Neural progenitor cell (in vitro differentiated cells): Measurements from ENCODE around the gene NEK10. TPM values are rescaled to one million over a fixed set of nuclear protein-coding genes. Genes with fewer than 3 reads are reported as not detected.

Source experiments
- DNase-seq: peaks from one replicate; pipeline ENCODE4 v3.0.0-alpha.2; 2016; ENCODE audit warnings: low spot score
- H2AFZ ChIP-seq: fragments of 200-600 bp; sonication (generic); replicated peaks from 2 replicates; pipeline ENCODE4 v1.6.1; 2016; ENCODE audit warnings: antibody characterized with exemption
- H3F3A ChIP-seq: fragments of 200-600 bp; sonication (generic); 2 replicates; pipeline ENCODE4 v1.6.1; 2016; ENCODE audit warnings: antibody characterized with exemption, low read depth
- H3K27ac ChIP-seq: fragments of 200-600 bp; sonication (generic); 2 replicates; pipeline ENCODE4 v1.5.1; 2016; ENCODE audit warnings: mild to moderate bottlenecking
- H3K27me3 ChIP-seq: fragments of 200-600 bp; sonication (generic); 2 replicates; pipeline ENCODE4 v1.6.1; 2016; ENCODE audit warnings: mild to moderate bottlenecking, moderate library complexity
- H3K36me3 ChIP-seq: fragments of 200-600 bp; sonication (generic); 2 replicates; pipeline ENCODE4 v1.5.1; 2016
- H3K4me1 ChIP-seq: fragments of 200-600 bp; sonication (generic); 2 replicates; pipeline ENCODE4 v1.6.1; 2016; ENCODE audit warnings: mixed run types
- H3K4me2 ChIP-seq: fragments of 200-600 bp; sonication (generic); 2 replicates; pipeline ENCODE4 v1.6.1; 2016
- H3K4me3 ChIP-seq: fragments of 200-600 bp; sonication (generic); 2 replicates; pipeline ENCODE4 v1.5.1; 2016
- H3K79me2 ChIP-seq: fragments of 200-600 bp; sonication (generic); 2 replicates; pipeline ENCODE4 v1.6.1; 2016; ENCODE audit warnings: low read depth
- H3K9ac ChIP-seq: fragments of 200-600 bp; sonication (generic); 2 replicates; pipeline ENCODE4 v1.6.1; 2016
- H3K9me3 ChIP-seq: fragments of 200-600 bp; sonication (generic); 2 replicates; pipeline ENCODE4 v1.5.1; 2016; ENCODE audit warnings: low read depth
- H4K20me1 ChIP-seq: fragments of 200-600 bp; sonication (generic); 2 replicates; pipeline ENCODE4 v1.6.1; 2016; ENCODE audit warnings: low read depth
- H3K27ac Mint-ChIP-seq: 3 replicates; pipeline ENCODE4 v1.8.0; 2021; ENCODE audit warnings: mixed read lengths
- H3K27me3 Mint-ChIP-seq: 2 replicates; pipeline ENCODE4 v1.8.0; 2022; ENCODE audit warnings: low read depth, mild to moderate bottlenecking, inconsistent platforms, moderate library complexity, mixed read lengths; ENCODE audit not compliant: insufficient read depth
- H3K36me3 Mint-ChIP-seq: 3 replicates; pipeline ENCODE4 v1.8.0; 2021; ENCODE audit warnings: mixed read lengths
- H3K4me1 Mint-ChIP-seq: 3 replicates; pipeline ENCODE4 v1.8.0; 2021; ENCODE audit warnings: mixed read lengths
- H3K4me3 Mint-ChIP-seq: 3 replicates; pipeline ENCODE4 v1.8.0; 2021; ENCODE audit warnings: mild to moderate bottlenecking, moderate library complexity, mixed read lengths
- H3K9me3 Mint-ChIP-seq: 3 replicates; pipeline ENCODE4 v1.8.0; 2020; ENCODE audit warnings: mixed read lengths
- CTCF ChIP-seq: fragments of 200-600 bp; sonication (generic); IDR thresholded peaks from 2 replicates; pipeline ENCODE4 v1.5.1; 2017; ENCODE audit warnings: antibody characterized with exemption, mild to moderate bottlenecking
- EZH2 ChIP-seq: fragments of 200-600 bp; sonication (generic); IDR thresholded peaks from 2 replicates; pipeline ENCODE4 v1.6.1; 2017; ENCODE audit warnings: antibody characterized with exemption, mild to moderate bottlenecking, moderate library complexity
- EZH2phosphoT487 ChIP-seq: fragments of 200-600 bp; sonication (generic); IDR thresholded peaks from 2 replicates; pipeline ENCODE4 v1.6.1; 2017; ENCODE audit warnings: antibody characterized with exemption
- total RNA-seq: library from RNA; depleted of rRNA; stranded (reverse); fragments of >200 nt; gene quantifications from 2 replicates; pipeline ENCODE4 v1.2.3, GENCODE V29; 2015; ENCODE audit warnings: low replicate concordance

The NEK10 gene
- total RNA-seq, 1 donor from 2014 or later = 0.54 TPM

- Histone ChIP-seq H3K4me1 (no peaks in the 10 kb centered on the region), H3K27me3 (no peaks in the 10 kb centered on the region), H3K36me3 (no peaks in the 10 kb centered on the region), H3K9me3 (no peaks in the 10 kb centered on the region), H3K4me3 (no peak overlapping the region), H2AFZ (no peak overlapping the region), H3K9ac (no peak overlapping the region), H3K27ac (no peak overlapping the region), H3F3A (no peaks in the 10 kb centered on the region), H4K20me1 (no peaks in the 10 kb centered on the region), H3K4me2 (no peak overlapping the region), H3K79me2 (no peaks in the 10 kb centered on the region)
- no peak for TF ChIP-seq CTCF
- no peak for TF ChIP-seq EZH2
- no peak for TF ChIP-seq EZH2phosphoT487
- Mint-ChIP-seq H3K4me3 (no peak overlapping the region), H3K4me1 (no peaks in the 10 kb centered on the region), H3K9me3 (no peaks in the 10 kb centered on the region), H3K27me3 (peaks cover 2% of the 10 kb centered on the region), H3K27ac (no peak overlapping the region), H3K36me3 (no peaks in the 10 kb centered on the region)
- no peak for DNase-seq
Observed at GRCh38 chr3:27319847-27320526, 49.2 kb downstream of the NEK10 start.

DNA sequence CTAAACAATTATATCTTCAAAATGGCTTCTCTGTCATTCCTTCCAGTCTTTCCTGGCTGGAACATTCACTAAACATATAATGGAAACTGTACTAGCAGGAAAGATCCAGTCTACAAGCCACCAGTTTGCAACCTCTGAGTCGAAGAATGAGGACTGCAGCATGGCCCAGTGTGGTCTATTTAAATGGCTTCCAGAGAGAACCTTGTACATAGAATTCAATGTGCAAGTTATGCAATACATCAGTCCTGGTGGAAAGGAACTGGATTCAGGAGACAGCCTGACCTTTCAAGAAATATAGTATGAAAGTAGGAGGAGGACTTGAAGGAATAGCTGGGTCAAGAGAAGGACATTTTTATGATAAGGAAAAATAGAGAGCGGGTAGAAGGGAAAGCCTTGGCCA lies 49.9 kb downstream of the NEK10 start:
- Histone ChIP-seq H3K4me3 (no peak overlapping the region), H3K4me2 (no peak overlapping the region), H4K20me1 (no peaks in the 10 kb centered on the region), H3K79me2 (no peaks in the 10 kb centered on the region), H3K27me3 (no peaks in the 10 kb centered on the region), H3K36me3 (no peaks in the 10 kb centered on the region), H3F3A (no peaks in the 10 kb centered on the region), H3K9me3 (no peaks in the 10 kb centered on the region), H3K9ac (no peak overlapping the region), H2AFZ (no peak overlapping the region), H3K4me1 (no peaks in the 10 kb centered on the region), H3K27ac (no peak overlapping the region)
- no peak overlapping the region for H3K27ac Mint-ChIP-seq
- TF ChIP-seq EZH2phosphoT487 = no peak
- no peak for TF ChIP-seq CTCF
- TF ChIP-seq EZH2 = no peak
- no peaks in the 10 kb centered on the region for H3K4me1 Mint-ChIP-seq
- H3K36me3 Mint-ChIP-seq = no peaks in the 10 kb centered on the region
- DNase-seq = no peak
- H3K9me3 Mint-ChIP-seq = no peaks in the 10 kb centered on the region
- H3K4me3 Mint-ChIP-seq = no peak overlapping the region
- peaks cover 2% of the 10 kb centered on the region for H3K27me3 Mint-ChIP-seq

GRCh38 chr3:27317096-27317495 lies 52.1 kb downstream of the NEK10 start:
- Histone ChIP-seq H3K4me1 (no peaks in the 10 kb centered on the region), H4K20me1 (no peaks in the 10 kb centered on the region), H3K27me3 (no peaks in the 10 kb centered on the region), H2AFZ (no peak overlapping the region), H3K4me3 (no peak overlapping the region), H3K79me2 (no peaks in the 10 kb centered on the region), H3F3A (no peaks in the 10 kb centered on the region), H3K9me3 (no peaks in the 10 kb centered on the region), H3K4me2 (no peak overlapping the region), H3K27ac (no peak overlapping the region), H3K36me3 (no peaks in the 10 kb centered on the region), H3K9ac (no peak overlapping the region)
- Mint-ChIP-seq H3K27ac (no peak overlapping the region), H3K9me3 (no peaks in the 10 kb centered on the region), H3K4me3 (no peak overlapping the region), H3K4me1 (peaks cover 2% of the 10 kb centered on the region), H3K27me3 (peaks cover 2% of the 10 kb centered on the region), H3K36me3 (no peaks in the 10 kb centered on the region)
- no peak for DNase-seq
- TF ChIP-seq EZH2 = no peak
- no peak for TF ChIP-seq EZH2phosphoT487
- no peak for TF ChIP-seq CTCF
